Measurements from ENCODE around the gene MGAT5.

The MGAT5 gene

DNA sequence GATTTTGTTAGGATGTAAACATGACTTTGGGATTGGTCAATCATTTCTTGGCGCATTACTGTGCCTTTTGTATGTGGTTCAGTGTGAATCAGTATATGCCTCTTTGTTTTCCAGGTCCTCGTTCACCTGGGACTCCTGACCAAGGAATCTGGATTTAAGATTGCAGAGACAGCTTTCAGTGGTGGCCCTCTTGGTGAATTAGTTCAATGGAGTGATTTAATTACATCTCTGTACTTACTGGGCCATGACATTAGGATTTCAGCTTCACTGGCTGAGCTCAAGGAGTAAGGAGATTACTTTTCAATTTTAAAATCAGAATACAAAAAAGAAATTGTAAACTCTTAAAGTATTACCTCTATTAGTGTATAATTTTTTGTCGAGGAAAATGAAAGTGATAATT lies 87.6 kb downstream of the MGAT5 start:
- peak; percentile 79 for DNase-seq

DNA sequence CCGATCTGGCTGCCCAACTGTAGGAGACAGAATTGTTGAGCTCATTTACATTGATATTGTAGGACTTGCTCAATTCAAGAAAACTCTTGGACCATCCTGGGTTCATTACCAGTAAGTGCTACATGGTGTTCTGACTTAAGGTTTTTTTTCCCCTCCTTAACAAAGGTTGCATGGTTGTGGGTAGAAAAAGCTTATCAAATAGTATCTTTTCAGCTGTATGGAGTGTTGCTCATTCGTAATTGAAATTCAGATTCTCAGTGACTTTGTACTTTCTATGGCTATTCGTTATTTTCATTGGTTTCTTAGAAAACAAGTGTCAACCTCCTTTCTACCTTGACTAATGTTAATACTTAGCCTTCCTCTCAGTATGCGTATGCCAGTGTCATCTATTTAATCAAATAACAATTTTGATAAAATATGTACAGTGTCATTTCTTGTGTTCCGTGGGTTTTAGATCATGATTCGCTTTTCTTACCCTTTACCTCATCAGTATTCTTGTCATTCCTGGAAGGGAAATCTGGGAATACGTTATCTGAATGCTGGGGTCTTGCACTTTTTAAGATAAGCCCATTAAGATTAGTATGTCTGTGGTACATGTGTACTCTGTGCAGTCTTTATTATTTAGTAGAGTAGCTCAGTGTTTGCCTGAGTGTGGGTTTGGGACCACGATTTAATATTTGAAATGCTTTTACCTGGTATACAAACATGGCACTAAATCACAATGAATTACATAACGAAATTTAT lies 91.3 kb downstream of the MGAT5 start:
- no peak for DNase-seq

DNA sequence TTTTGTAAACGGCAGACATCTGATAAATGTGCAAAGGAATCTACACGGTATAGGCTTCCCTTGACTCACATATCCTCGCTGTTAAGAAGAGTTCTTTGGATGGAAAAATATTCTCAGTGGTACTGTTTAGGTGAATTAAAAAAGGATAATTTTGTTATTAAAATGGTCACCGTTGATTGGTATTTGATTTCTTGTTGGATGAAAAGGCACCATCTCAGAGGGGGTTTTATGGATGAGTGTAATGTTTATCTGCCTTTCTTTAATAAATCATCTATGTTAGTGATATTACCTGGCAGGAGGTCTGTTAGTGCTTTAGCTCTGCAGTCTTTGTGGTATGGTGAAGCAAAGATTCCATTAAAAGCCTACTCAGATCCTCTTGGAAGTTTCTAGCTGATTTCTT lies 92.3 kb downstream of the MGAT5 start:
- no peak for DNase-seq

DNA sequence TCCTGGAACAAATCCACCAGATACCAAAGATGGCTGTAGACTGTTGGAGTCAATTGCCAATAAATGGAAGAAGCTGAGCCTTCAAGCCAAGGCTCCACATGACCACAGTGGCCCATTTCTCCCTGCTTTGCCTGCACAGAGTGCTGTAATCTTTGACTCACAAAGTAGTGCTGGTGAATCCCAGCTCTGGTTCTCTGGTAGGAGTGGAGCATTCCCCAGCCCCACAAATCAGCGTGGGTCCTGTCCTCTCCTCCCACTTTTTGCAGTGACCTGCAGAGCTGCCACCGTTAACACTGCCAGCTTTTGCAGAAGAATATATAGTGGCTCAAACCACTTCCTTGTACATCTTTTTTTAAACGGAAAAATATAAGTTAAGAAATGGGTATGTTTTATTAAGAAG lies 93.9 kb downstream of the MGAT5 start:
- DNase-seq, result no peak

DNA sequence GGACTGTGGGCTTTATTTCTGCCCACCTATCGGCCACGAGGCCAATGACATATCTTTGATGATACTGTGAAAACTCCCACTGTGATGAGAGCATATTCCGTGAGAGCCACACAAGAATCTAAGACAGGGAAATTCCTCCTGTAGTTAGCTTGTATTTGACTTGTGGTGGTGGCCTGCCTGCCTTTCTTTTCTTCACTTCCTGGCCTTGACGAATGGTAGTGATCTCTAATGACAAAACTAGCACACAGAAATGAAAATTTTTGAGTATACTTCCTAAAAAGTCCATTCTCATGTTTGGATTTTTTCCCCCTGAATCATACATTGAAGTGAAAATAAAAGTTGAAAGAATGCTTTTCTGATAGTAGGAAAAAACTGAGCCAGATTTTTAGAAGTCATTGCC lies 94.4 kb downstream of the MGAT5 start:
- DNase-seq, result no peak

DNA sequence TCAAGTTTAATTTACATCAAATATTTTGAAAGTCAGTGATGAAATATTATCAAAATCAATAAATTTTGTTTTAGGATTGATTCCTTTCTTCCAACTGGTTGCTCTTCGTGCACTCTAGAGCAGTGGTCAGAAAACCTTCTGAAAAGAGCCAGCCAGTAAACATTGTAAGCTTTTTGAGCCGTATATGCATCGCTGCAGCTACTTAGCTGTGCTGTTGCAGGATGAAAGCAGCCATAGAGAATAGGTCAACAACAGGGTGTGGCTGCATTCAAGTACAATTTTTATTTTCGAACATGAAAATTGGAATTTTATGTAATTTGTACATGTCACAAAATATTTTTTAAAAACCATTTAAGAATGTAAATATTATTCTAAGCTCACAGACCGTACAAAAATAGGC lies 94.9 kb downstream of the MGAT5 start:
- no peak for DNase-seq

DNA sequence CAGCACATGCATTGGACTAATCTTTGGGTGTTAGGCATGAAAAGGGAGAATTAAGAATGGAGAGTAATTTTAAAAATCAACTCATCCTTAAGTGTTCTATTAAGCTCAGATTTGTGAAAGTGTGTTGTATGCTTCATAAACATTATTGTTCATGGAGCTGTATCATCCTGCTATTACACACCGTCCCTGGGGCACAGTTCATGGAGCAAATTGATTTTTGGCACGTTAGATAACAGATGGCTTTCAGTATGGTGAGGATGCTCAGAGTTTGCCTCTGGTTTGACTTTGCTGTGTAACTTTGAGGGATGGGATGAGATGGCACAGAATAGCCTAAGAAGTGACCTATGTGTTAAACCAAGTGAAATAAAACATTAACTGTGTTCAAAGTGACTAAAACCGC lies 97.1 kb downstream of the MGAT5 start:
- no peak for DNase-seq

DNA sequence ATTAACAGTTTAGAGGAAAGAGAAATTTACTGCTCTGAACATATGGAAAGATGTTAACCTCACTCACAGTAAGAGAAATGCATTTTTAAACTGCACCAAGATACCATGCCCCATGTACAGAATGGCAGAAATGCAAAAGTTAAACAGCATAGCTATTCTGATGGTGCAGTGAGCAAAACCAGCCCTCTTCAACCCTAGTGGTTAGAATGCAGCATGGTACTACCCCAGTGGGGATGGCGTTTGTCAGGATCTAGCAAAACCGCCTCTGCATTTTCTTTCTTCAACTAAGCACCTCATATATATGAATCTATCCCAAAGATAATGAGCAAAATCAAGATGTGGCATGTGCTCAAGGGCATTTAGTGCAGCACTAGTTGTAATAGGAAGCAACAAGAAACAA lies 98.0 kb downstream of the MGAT5 start:
- no peak for DNase-seq

DNA sequence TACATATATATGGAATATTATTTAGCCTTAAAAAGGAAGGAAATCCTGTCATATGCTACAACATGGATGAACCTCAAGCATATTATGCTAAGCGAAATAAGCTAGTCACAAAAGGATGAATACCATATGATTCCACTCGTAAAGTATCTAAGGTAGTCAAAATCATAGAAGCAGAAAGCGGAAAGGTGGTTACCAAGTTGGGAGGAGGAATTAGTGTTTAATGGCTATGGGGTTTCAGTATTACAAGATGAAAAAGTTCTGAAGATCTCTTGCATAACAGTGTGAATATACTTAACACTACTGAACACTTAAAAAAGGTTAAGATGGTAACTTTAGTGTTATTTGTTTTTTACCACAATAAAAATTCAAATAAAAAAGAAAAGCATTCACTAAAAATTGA lies 99.0 kb downstream of the MGAT5 start:
- no peak for DNase-seq

DNA sequence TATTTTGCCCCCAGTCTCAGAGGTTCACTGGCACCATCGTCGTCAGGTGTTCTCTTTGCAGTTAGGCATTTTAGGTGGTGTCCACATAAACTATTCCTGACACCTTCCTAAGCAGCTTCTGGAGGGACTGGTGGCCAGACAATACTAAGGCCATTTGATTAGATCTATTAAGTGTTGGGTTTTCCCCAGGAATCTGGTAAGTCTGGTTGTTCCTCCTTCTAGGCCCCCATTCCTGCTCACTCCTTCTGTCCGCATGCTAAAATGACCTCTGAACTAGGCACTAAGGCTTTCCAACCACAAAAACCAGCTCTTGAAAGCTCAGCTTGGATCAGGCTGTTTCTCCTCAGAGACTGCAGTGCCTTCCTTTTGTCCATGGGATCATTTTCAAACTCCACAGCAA lies 100.7 kb downstream of the MGAT5 start:
- no peak for DNase-seq

DNA sequence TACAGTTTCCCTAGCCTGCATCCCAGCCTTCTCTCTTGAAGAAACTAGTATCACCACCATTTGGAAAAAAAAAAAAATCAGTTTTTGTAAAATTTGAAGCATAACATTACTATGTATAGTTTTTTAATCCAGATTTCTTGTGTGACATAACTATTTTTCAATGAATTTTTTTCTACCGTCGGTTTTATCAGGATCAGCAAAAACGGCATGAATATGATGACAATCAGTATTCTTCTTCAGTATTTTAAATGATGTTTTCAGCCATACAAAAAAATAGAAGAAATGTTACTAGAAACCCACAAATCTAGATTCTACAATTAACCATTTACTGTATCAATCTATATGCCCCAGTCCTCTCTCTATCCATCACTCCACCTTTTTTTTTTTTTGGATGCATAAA lies 103.9 kb downstream of the MGAT5 start:
- no peak for DNase-seq

DNA sequence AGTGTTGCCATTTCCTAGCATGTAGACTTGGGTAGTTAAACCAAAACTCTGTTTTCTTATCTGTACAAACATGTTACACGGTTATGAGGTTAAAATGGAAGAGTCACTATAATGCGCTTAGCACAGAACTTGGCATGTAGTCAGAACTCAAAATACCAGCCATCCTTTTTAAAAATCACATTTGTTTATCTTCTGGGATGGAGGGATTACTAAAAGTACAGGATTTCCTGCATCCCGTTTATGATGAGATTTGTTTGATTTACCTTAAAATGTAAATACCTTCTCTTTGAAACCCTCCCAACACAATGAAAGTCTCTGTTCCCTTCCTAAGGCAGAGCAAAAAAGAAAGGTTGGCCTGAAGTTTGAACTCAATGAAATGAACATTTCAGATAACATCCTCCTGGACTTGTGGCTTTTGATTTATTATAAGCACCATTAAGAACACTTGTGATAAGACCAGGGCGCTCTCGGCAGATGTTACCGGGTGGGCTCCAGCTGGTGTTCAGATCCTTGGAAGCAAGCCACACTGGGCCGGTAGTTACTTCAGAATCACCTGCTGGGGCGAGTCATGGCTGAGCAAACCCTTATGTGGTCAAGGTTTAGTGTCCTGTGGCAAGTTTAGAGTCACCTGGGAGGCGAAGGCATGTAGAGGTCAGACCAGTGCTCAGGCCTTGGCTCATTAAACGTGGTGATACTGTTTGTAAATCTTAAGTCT lies 105.7 kb downstream of the MGAT5 start:
- DNase-seq, result peak; percentile 87

DNA sequence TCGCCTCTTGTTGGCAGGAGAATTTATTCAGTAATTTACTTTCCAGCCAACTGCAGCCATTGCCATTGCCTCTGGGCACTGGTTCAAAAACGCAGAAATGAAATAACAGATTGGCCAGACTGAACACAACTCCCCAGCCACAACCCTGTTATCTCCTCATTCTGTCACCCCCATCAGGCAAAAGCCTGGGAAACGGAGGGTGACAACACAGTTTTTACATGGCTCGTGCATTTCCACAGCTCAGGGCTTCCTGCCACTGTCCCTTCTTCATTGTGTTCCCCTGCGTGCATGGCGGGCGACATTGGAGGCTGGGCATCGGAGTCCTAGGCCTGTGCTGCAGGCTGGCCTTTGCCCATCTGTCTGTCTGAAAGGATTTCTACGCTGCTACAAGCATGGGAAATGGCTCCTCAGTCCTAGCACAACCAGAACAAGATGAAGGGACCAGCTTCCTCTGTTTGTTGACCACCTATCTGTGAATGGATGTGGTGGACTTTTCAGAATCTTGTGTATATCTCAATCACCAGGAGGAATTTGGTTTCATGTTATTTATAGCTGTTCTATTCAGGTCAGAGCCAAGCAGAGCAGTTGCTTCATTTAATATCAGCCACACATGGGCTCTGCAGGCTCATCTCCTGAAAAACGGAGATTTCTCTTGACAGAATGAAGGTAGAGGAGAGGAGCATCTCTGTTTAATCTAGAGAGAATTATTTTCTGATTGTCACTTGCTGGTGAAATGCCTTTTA lies 107.0 kb downstream of the MGAT5 start:
- DNase-seq, result peak; percentile 19

DNA sequence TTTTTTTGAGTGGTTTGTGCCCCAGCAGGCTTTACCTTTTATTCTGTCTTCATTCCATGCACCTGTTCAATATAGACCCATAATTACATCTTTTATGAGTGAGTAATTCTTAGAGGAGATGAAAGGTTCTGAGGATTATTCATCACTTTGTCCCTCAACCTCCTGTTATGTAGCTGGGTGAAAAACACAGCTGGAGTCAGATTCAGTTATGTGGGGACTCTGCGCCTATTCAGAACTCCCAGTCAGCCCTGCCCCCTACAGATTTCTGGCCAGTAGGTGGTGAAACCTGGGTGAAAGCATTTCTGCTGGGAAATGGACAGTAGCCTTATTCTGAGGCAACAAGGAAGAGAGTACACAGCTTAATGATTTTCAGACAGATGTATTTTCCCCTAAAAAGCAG lies 107.8 kb downstream of the MGAT5 start:
- peak; percentile 16 for DNase-seq

DNA sequence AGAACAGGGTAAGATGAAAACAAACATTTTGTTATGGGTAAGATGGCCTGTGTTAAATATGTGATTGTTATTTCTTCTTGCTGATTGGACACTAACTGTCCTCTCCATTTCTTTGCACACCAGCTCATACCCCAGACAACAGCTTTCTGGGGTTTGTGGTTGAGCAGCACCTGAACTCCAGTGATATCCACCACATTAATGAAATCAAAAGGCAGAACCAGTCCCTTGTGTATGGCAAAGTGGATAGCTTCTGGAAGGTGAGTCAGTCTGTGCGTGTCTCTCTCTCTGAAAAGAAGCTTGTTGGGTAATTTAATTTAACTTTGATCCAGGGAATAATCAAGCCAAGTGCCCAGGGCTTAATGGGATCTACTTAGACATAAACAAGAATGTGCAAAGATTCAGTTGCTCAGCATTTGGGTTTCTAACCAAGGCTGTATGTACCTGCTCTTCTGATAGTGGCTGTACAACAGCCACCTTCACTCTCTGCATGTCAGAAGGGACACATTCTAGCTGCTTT lies 108.3 kb downstream of the MGAT5 start:
- DNase-seq, result peak; percentile 86

DNA sequence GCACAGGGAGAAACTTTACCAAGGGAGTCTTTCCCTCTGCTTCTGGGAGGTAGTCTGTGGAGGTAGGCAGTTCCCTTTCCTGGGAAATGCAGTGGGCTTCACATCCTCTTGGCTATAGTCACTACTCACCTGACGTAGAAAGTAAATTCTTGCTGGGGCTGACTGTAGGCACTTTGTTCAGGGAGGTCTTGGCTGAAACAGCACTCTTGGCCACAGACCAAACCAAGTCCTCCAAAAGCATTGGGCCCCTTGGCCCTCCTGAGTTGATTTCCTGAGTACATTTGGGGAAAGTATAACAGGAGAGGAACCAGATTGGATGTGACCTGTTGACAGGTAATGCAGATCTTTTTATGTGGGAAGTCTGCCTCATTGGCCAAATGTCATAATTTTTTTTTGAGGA lies 108.9 kb downstream of the MGAT5 start:
- DNase-seq, result no peak

DNA sequence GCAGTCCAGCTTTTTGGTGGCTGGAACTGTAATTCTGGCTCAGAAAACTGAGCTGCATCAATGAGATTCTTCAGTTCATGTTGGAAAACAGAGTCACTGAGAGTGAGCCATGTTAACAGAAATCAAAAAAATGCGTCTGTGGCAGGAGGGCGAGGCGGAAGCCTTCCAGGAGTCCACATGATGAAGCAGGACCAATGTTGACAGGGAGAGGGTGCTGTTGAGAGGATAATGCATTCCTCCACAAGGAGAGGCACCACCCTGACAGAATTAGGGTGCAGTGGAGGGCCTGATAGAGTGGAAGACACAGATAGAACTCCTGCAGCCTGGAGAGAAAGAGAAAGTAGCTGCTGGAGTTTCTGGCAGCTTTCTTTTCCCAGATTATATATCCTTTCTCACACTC lies 111.5 kb downstream of the MGAT5 start:
- DNase-seq, result peak; percentile 12

DNA sequence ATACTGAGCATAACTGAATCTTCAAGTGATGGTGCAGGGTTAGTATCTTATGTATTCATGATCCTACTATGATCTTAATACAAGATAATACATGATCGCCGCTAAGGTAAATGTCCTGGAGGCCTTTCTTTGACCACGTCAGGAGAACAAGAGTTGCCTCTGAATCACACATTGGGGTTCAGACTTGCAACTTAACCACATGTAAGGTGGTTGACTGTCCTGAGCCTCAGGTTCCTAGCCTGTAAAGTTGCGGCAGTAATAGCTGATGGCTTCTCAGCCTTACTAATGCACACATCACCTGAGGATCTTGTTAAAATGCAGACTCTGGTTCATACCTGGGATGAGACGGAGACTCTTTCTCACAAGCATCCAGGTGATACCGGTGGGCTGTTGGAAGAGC lies 112.5 kb downstream of the MGAT5 start:
- no peak for DNase-seq

DNA sequence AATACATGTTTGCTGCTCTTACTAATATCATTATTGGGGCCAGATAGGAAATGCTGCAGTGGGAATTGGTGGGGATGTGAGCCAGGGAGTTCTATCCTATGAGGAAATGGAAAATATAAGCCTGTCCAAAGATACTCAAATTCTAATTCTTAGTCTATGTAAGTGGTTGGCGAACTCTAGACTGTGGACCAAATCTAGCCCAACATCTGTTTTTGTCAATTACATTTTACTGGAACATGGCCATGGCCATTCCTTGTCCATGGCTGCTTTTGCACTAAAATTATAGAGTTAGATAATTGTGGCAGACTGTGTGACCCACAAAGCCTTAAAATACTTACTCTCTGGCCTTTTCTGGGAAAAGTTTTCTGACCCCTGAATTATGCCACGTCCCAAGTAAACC lies 113.3 kb downstream of the MGAT5 start:
- DNase-seq, result no peak

DNA sequence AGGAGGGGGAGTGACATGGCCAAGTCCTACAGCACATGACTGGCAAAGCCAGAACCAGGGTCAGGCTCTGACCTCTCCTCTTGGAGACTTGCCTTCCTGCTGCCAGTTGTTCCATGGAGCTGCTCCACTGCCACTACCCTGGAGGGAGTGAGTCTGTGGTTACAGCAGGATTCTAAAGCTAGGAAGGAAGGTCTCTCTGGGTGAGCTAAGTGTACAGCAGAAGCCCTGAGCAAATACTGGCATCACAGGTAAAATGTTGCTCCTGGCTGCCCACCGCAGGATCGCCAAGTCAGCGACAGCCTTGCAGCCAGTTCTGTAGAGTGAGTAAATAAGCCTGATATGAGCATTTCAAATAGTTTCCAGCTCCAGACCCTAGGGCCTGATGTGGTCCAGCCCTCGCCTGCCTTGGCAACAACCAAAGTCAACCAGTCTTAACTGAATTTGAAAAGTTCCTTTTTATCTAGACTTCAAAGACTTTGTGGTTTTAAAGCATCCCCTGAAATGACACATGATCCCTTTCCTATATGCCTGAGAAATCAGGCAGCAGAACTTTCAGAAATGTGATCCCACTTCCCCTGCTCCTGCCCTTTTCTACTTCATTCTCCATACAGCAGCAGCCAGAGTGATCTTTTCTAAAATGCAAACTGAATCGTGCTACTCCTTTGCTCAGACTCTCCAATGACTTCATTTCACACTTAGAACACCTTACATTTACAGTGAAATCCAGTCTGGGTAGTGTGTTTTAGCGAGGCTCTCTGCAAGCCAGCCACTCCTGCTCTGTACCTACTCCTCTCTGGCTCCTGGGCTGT lies 114.3 kb downstream of the MGAT5 start:
- no peak for DNase-seq

DNA sequence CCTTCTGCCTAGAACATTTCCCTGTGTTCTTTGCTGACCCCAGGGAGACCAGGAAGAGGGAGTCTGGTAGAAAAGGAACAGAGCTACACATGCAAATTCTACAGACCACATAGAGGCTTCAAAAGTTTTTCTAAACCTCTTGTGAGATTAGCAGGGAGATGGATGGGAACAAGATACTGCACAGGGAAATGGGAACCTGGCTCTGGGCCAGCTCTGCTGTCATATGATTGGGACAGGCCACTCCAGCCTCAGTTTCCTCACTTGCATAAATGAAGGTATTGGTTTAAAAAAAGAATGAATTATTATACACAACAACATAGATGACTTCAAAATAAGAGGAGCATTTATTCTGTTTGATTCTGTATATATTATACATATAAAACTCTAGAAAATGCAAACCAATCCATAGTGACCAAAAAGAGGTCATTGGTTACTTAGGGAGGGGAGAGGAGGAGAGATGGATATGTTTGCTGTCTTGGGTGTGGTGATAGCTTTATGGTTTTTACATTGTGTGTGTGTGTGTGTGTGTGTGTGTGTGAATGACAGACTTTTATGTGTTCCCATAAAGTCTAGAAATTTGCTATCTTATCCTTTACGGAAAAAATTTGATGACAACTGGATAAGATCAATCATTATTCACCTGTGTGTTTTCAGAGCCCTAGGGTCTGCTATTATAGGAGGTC lies 115.5 kb downstream of the MGAT5 start:
- DNase-seq, result no peak
